Left ventricle myocardium inferior (tissue), 1 donor: Measurements from ENCODE around the gene PARD3. TPM values are rescaled to one million over a fixed set of nuclear protein-coding genes. Genes with fewer than 3 reads are reported as not detected.
"Not testable (repeated sequence)": the region's sequence is repeated elsewhere in the genome, so short reads cannot be mapped to it uniquely, and the experiment has no call there.

Experiments used
- DNase-seq: peaks from one replicate; pipeline ENCODE4 v3.0.0-alpha.2; 2020
- H3K27ac ChIP-seq: fragments of 200-600 bp; replicated peaks from 2 replicates; pipeline ENCODE4 v1.8.0; 2021
- H3K27me3 ChIP-seq: fragments of 200-600 bp; 2 replicates; pipeline ENCODE4 v1.8.0; 2021; ENCODE audit warnings: low read depth
- H3K36me3 ChIP-seq: fragments of 200-600 bp; 2 replicates; pipeline ENCODE4 v1.8.0; 2021
- H3K4me1 ChIP-seq: fragments of 200-600 bp; 2 replicates; pipeline ENCODE4 v1.8.0; 2021
- H3K4me3 ChIP-seq: fragments of 200-600 bp; 2 replicates; pipeline ENCODE4 v1.8.0; 2021; ENCODE audit warnings: mild to moderate bottlenecking, moderate library complexity
- H3K9me3 ChIP-seq: fragments of 200-600 bp; replicated peaks from 2 replicates; pipeline ENCODE4 v1.8.0; 2021
- intact Hi-C: fragments of 100-400 bp; cut with micrococcal nuclease; formaldehyde crosslinking; loops from one replicate; pipeline ENCODE4 v1.11.0; 2022
- total RNA-seq: library from RNA; stranded (reverse); fragmentation: NEBNext Ultra II Directional; extraction: Animal tissue kit (Norgen Biotek cat#: 25700); gene quantifications from one replicate; pipeline ENCODE4 v1.2.1, GENCODE V29; 2021
- TF ChIP-seq, protein P1 (sequence below): fragments of 200-600 bp; IDR thresholded peaks from 2 replicates; pipeline ENCODE4 v1.8.0; 2021; ENCODE audit warnings: antibody characterized with exemption, mild to moderate bottlenecking, borderline replicate concordance
- donor health status: DM: no; HTN: yes; CAD: no; lungs with severe emphysema.

Gene PARD3
- total RNA-seq, 1 donor from 2014 or later = 29.6 TPM

DNA sequence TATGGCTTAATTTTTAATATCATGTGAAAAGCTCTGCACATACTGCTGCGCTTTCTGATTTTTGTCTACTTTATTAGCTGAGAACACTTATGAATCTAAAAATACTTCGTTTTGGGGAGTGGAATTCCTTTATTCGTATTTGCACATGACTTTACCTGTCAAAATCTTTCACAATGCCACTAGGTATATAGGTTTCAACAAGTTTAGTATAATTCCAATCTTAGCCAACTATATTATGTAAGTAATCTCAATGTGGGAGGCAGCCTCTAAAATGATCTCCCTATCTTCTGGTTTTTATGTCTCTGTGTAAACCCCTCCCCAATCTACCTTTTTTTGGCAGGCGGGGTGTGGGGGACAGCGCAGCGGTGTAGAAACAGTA lies 55.3 kb downstream of the PARD3 start:
- H3K4me1 ChIP-seq = peaks cover 65% of the 10 kb centered on the region
- no peaks in the 10 kb centered on the region for H3K36me3 ChIP-seq
- DNase-seq = no peak
- H3K4me3 ChIP-seq = no peak overlapping the region
- TF ChIP-seq, protein P1, sequence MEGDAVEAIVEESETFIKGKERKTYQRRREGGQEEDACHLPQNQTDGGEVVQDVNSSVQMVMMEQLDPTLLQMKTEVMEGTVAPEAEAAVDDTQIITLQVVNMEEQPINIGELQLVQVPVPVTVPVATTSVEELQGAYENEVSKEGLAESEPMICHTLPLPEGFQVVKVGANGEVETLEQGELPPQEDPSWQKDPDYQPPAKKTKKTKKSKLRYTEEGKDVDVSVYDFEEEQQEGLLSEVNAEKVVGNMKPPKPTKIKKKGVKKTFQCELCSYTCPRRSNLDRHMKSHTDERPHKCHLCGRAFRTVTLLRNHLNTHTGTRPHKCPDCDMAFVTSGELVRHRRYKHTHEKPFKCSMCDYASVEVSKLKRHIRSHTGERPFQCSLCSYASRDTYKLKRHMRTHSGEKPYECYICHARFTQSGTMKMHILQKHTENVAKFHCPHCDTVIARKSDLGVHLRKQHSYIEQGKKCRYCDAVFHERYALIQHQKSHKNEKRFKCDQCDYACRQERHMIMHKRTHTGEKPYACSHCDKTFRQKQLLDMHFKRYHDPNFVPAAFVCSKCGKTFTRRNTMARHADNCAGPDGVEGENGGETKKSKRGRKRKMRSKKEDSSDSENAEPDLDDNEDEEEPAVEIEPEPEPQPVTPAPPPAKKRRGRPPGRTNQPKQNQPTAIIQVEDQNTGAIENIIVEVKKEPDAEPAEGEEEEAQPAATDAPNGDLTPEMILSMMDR = no peak
- no peaks in the 10 kb centered on the region for H3K27me3 ChIP-seq
- no peaks in the 10 kb centered on the region for H3K9me3 ChIP-seq
- intact Hi-C loops = no loop called here
- H3K27ac ChIP-seq = peak overlapping the region; percentile 73

DNA sequence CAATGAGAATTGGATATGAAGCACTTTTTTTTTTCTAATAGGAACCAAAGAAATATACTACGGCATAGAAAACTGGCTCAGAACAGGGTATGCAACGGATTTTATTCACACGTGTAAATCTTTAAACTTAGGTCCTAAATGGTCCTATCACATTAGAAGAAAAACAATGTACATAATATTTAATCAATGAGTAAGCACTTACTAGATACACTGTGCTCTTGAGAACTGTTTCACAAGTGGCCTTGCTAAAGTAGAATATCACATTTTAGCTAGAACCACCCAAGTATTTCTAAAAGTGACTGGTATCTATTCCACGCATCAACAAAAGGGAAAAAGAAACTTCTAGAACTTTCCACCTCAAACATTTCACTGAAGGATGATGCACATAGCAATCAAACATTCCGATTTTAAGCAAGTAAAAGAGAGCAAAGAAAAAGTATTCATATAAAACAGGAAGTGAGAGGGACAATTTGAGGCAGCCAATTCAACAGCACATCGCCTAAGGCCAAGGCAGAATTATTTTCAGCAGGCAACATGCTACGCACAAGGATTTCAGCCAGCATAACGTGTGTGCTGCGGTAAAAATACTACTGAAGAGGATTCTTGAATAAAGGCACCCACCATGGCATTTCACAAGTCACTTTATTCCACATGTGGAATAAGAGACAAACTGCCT lies 55.8 kb downstream of the PARD3 start:
- Histone ChIP-seq H3K4me1 (peaks cover 65% of the 10 kb centered on the region), H3K27ac (peak overlapping the region; percentile 73), H3K4me3 (no peak overlapping the region), H3K36me3 (no peaks in the 10 kb centered on the region), H3K9me3 (no peaks in the 10 kb centered on the region), H3K27me3 (no peaks in the 10 kb centered on the region)
- TF ChIP-seq, protein P1 = no peak
- intact Hi-C loops = no loop called here
- DNase-seq = no peak

DNA sequence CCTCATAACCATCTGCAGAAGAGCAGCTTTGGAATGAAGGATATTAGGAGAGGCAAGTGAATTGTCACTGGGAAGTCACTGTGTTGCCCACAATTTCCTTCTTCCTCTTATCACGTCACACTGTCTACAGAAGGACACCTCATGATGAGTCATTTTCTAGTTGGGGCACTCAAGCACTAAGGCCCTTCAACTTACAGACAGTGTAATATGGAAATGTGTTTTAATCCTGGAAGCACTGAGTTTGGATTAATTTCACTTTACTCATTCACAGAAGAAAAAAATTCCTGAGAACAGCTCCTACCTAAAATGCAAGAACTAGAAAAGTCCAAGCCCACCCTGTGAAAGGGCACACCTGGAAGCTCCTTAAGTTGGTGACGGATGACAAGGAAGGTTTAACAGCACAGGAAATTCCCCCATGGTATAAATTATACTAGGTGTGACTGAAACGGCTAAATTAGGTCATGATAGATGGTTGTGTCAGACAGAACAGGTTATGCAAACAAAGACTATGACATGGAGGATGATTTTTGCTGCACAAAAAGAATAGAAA lies 56.6 kb downstream of the PARD3 start:
- TF ChIP-seq, protein P1 = no peak
- no peaks in the 10 kb centered on the region for H3K27me3 ChIP-seq
- H3K9me3 ChIP-seq = no peaks in the 10 kb centered on the region
- H3K27ac ChIP-seq = no peak overlapping the region
- H3K4me1 ChIP-seq = peaks cover 70% of the 10 kb centered on the region
- no peak for DNase-seq
- no peaks in the 10 kb centered on the region for H3K36me3 ChIP-seq
- H3K4me3 ChIP-seq = no peak overlapping the region
- intact Hi-C loops = no loop called here

DNA sequence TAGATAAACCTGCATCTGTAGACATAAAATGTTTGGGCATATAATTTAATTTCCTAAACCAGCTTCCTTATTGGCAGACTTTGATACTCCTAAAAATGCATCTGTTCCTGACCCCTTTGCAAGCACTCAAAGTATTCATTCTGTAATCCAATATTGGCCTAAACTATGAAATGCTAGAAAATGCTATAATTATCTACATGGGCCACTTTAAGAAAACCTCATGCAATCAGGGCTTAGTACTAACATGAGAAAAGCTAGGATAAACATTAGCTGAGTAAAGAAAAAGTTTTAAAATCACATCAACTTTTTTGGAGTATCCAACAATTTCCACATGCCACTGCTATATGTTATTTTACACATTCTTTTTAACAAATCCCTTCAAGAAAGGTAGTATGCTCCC lies 57.2 kb downstream of the PARD3 start:
- Histone ChIP-seq H3K27ac (no peak overlapping the region), H3K4me1 (peaks cover 75% of the 10 kb centered on the region), H3K36me3 (no peaks in the 10 kb centered on the region), H3K9me3 (no peaks in the 10 kb centered on the region), H3K4me3 (no peak overlapping the region), H3K27me3 (no peaks in the 10 kb centered on the region)
- intact Hi-C loops = no loop called here
- TF ChIP-seq, protein P1 = no peak
- no peak for DNase-seq

GRCh38 chr10:34757181-34757580 lies 57.9 kb downstream of the PARD3 start:
- H3K27ac ChIP-seq, H3K36me3 ChIP-seq, H3K9me3 ChIP-seq, intact Hi-C loops, H3K4me3 ChIP-seq, H3K27me3 ChIP-seq, DNase-seq: not testable (repeated sequence)
- peaks cover 79% of the 10 kb centered on the region for H3K4me1 ChIP-seq

DNA sequence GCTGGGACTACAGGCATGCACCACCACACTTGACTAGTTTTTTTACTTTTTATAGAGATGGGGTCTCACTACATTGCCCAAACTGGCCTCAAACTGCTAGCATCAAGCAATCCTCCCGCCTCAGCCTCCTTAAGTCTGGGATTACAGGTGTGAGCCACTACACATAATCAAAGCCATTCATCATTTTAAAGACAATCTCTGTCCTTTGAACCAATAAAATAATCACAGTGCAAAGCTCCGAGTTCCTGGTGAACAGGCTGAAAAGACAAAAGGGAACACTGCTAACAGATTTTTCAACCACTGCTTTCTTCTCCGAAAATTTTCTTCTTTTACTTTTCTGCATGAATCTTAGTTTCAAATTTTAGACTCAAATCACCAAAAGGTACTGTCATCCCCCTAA lies 58.5 kb downstream of the PARD3 start:
- Histone ChIP-seq H3K36me3 (no peaks in the 10 kb centered on the region), H3K27ac (no peak overlapping the region), H3K27me3 (no peaks in the 10 kb centered on the region), H3K4me1 (peaks cover 76% of the 10 kb centered on the region), H3K4me3 (no peak overlapping the region), H3K9me3 (no peaks in the 10 kb centered on the region)
- TF ChIP-seq, protein P1 = no peak
- intact Hi-C loops = no loop called here
- DNase-seq = no peak
